Trophoblast cell (in vitro differentiated cells and primary cell): ENCODE measurements around the gene DQX1.

ENCODE experiments used
- DNase-seq, 2 donors: peaks; one replicate each; pipeline ENCODE4 v3.0.0-alpha.2; 2016
- H2AFZ ChIP-seq: 2 replicates; pipeline ENCODE4 v1.6.1; 2013; ENCODE audit warnings: low read length, moderate library complexity, mild to moderate bottlenecking; ENCODE audit not compliant: insufficient read depth, poor library complexity
- H2AK5ac ChIP-seq: 2 replicates; pipeline ENCODE4 v1.6.1; 2013; ENCODE audit warnings: mild to moderate bottlenecking, low read length
- H2BK120ac ChIP-seq: 2 replicates; pipeline ENCODE4 v1.6.1; 2013; ENCODE audit warnings: low read length, mild to moderate bottlenecking, moderate library complexity; ENCODE audit not compliant: insufficient read depth, poor library complexity
- H2BK12ac ChIP-seq: 2 replicates; pipeline ENCODE4 v1.6.1; 2013; ENCODE audit warnings: mild to moderate bottlenecking, low read length, moderate library complexity
- H2BK5ac ChIP-seq: 2 replicates; pipeline ENCODE4 v1.6.1; 2013; ENCODE audit warnings: low read length, low read depth, moderate library complexity, mild to moderate bottlenecking; ENCODE audit not compliant: poor library complexity
- H3K14ac ChIP-seq: 2 replicates; pipeline ENCODE4 v1.6.1; 2013; ENCODE audit warnings: mild to moderate bottlenecking, low read length
- H3K18ac ChIP-seq: 2 replicates; pipeline ENCODE4 v1.6.1; 2013; ENCODE audit warnings: mild to moderate bottlenecking, low read length
- H3K23ac ChIP-seq: 2 replicates; pipeline ENCODE4 v1.6.1; 2013; ENCODE audit warnings: low read length
- H3K27ac ChIP-seq: 2 replicates; pipeline ENCODE4 v1.5.1; 2013; ENCODE audit warnings: low read depth, mild to moderate bottlenecking, inconsistent platforms, low read length, moderate library complexity
- H3K27me3 ChIP-seq: 2 replicates; pipeline ENCODE4 v1.6.1; 2013; ENCODE audit warnings: inconsistent platforms, mild to moderate bottlenecking, low read length, moderate library complexity; ENCODE audit not compliant: insufficient read depth
- H3K36me3 ChIP-seq, 2 experiments: 1 replicate in 1 of 2; 2 replicates in 1 of 2; pipeline ENCODE4 v1.6.1; 2013; ENCODE audit warnings: low read length in 2 of 2, mild to moderate bottlenecking in 2 of 2, moderate library complexity in 1 of 2; ENCODE audit not compliant: insufficient read depth in 2 of 2, control insufficient read depth in 1 of 2
- H3K4ac ChIP-seq: 2 replicates; pipeline ENCODE4 v1.6.1; 2013; ENCODE audit warnings: low read depth, mild to moderate bottlenecking, low read length, moderate library complexity
- H3K4me1 ChIP-seq, 2 experiments: 1 replicate in 1 of 2; 2 replicates in 1 of 2; pipeline ENCODE4 v1.6.1; 2013; ENCODE audit warnings: low read length in 2 of 2, mild to moderate bottlenecking in 2 of 2, moderate library complexity in 1 of 2; ENCODE audit not compliant: insufficient read depth in 2 of 2, control insufficient read depth in 1 of 2
- H3K4me2 ChIP-seq: 2 replicates; pipeline ENCODE4 v1.6.1; 2013; ENCODE audit warnings: inconsistent platforms, mild to moderate bottlenecking, low read length, moderate library complexity
- H3K4me3 ChIP-seq: 2 replicates; pipeline ENCODE4 v1.5.1; 2013; ENCODE audit warnings: mild to moderate bottlenecking, low read depth, low read length, inconsistent platforms
- H3K79me1 ChIP-seq: one replicate; pipeline ENCODE4 v1.6.1; 2013; ENCODE audit warnings: low read length
- H3K79me2 ChIP-seq: 2 replicates; pipeline ENCODE4 v1.6.1; 2013; ENCODE audit warnings: low read length, mild to moderate bottlenecking; ENCODE audit not compliant: control insufficient read depth, insufficient read depth, poor library complexity
- H3K9ac ChIP-seq: 2 replicates; pipeline ENCODE4 v1.6.1; 2013; ENCODE audit warnings: mild to moderate bottlenecking, low read length
- H3K9me3 ChIP-seq: 2 replicates; pipeline ENCODE4 v1.6.1; 2013; ENCODE audit warnings: low read depth, mild to moderate bottlenecking, control low read depth, inconsistent platforms, low read length; ENCODE audit not compliant: insufficient read depth
- H4K12ac ChIP-seq: 2 replicates; pipeline ENCODE4 v1.6.1; 2013; ENCODE audit warnings: low read depth, mild to moderate bottlenecking, low read length, moderate library complexity
- H4K8ac ChIP-seq: 2 replicates; pipeline ENCODE4 v1.6.1; 2013; ENCODE audit warnings: low read depth, mild to moderate bottlenecking, low read length, moderate library complexity
- H4K91ac ChIP-seq: one replicate; pipeline ENCODE4 v1.6.1; 2013; ENCODE audit warnings: low read depth, mild to moderate bottlenecking, low read length, moderate library complexity
- WGBS: extraction: QIAGEN DNeasy Blood & Tissue Kit; methylation state at CpG from one replicate; pipeline ENCODE4 v1.1.7; 2013; ENCODE audit warnings: missing lambda C conversion rate; ENCODE audit not compliant: insufficient read length, insufficient coverage; ENCODE audit errors: extremely low coverage; 5-methylcytosine and 5-hydroxymethylcytosine counted together

Gene DQX1

GRCh38 chr2:74495440-74495839 lies 30.6 kb downstream of the DQX1 start:
- peaks cover 3% of the 10 kb centered on the region for H3K9me3 ChIP-seq
- no peak overlapping the region for H4K12ac ChIP-seq
- peaks cover 24 to 33% of the 10 kb centered on the region in 2 experiments for H3K36me3 ChIP-seq
- H3K4me1 ChIP-seq: peaks cover 16 to 18% of the 10 kb centered on the region in 2 experiments
- H2AK5ac ChIP-seq: no peak overlapping the region
- H3K14ac ChIP-seq: no peak overlapping the region
- H3K4me3 ChIP-seq: no peak overlapping the region
- no peak overlapping the region for H3K4me2 ChIP-seq
- no peak overlapping the region for H3K23ac ChIP-seq
- H4K91ac ChIP-seq: no peak overlapping the region
- no peak overlapping the region for H2BK12ac ChIP-seq
- H3K27ac ChIP-seq: no peak overlapping the region
- peaks cover 32% of the 10 kb centered on the region for H3K27me3 ChIP-seq
- H3K18ac ChIP-seq: no peak overlapping the region
- H3K79me2 ChIP-seq: no peaks in the 10 kb centered on the region
- no peak overlapping the region for H2BK120ac ChIP-seq
- H2AFZ ChIP-seq: no peak overlapping the region
- no peak overlapping the region for H3K4ac ChIP-seq
- no peak overlapping the region for H3K9ac ChIP-seq
- WGBS: no CpG with 5 or more reads among the region's 1 CpG
- no peak overlapping the region for H4K8ac ChIP-seq
- no peak for DNase-seq
- H2BK5ac ChIP-seq: no peak overlapping the region
- peaks cover 3% of the 10 kb centered on the region for H3K79me1 ChIP-seq

GRCh38 chr2:74493546-74493945 lies 32.5 kb downstream of the DQX1 start:
- Histone ChIP-seq H3K9me3 (peaks cover 3% of the 10 kb centered on the region), H2BK120ac (no peak overlapping the region), H4K8ac (no peak overlapping the region), H4K91ac (no peak overlapping the region), H3K23ac (no peak overlapping the region), H2BK5ac (no peak overlapping the region), H3K27ac (no peak overlapping the region), H3K4me2 (no peak overlapping the region), H2AFZ (no peak overlapping the region), H3K4me1 (peaks cover 11 to 12% of the 10 kb centered on the region in 2 experiments), H3K18ac (no peak overlapping the region), H3K4me3 (no peak overlapping the region), H2AK5ac (no peak overlapping the region), H3K27me3 (peaks cover 13% of the 10 kb centered on the region), H3K4ac (no peak overlapping the region), H3K79me1 (peaks cover 2% of the 10 kb centered on the region), H2BK12ac (no peak overlapping the region), H3K36me3 (peaks cover 30 to 39% of the 10 kb centered on the region in 2 experiments), H3K9ac (no peak overlapping the region), H3K79me2 (no peaks in the 10 kb centered on the region), H4K12ac (no peak overlapping the region), H3K14ac (no peak overlapping the region)
- DNase-seq: no peak
- WGBS: no CpG with 5 or more reads among the region's 3 CpGs

DNA sequence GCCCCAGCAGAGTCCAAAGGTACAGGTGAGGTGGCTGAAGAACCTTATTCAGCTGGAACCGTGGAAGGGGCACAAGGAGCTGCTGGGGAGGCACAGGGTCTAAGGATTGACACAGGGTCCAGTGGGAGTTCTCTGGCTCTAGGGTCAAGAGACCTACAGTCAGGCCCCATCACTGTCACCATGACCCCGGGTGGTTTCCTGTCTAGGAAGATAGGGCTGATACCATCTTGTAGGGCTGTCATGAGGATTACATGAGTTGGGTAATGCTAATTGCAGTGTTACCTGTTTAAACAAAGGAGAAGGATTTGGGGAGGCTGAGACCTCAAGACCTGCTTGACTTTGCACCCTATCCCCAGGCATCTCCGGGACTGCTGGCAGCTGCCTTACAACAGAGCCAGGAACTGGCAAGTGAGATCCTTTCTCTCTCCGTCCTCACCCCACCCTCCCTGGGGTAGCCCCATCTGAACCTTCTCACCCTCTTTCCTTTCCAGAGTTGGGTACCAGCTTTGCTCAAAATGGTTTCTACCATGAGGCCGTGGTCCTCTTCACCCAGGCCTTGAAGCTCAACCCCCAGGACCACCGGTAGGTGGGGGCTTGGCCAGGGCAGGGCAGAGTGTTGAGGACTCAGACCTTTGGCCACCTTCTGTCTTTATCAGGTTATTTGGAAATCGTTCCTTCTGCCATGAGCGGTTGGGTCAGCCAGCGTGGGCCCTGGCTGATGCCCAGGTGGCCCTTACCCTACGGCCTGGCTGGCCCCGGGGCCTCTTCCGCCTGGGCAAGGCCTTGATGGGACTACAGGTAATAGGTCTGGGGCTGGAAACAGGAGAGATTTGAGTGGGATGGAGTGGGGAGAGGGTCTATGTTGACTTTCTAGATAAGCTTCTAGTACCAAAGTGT lies 34.1 kb downstream of the DQX1 start:
- DNase-seq: no peak
- Histone ChIP-seq H2BK120ac (no peak overlapping the region), H3K4me2 (no peak overlapping the region), H2AFZ (no peak overlapping the region), H3K4me1 (peaks cover 0 to 5% of the 10 kb centered on the region in 2 experiments), H4K8ac (no peak overlapping the region), H4K12ac (no peak overlapping the region), H3K36me3 (peaks cover 30 to 40% of the 10 kb centered on the region in 2 experiments), H3K4me3 (no peak overlapping the region), H3K9ac (no peak overlapping the region), H2BK5ac (no peak overlapping the region), H3K79me1 (no peaks in the 10 kb centered on the region), H3K79me2 (no peaks in the 10 kb centered on the region), H3K14ac (no peak overlapping the region), H3K9me3 (peaks cover 2% of the 10 kb centered on the region), H3K27ac (no peak overlapping the region), H2BK12ac (no peak overlapping the region), H3K18ac (no peak overlapping the region), H3K4ac (no peak overlapping the region), H3K27me3 (no peaks in the 10 kb centered on the region), H4K91ac (no peak overlapping the region), H3K23ac (no peak overlapping the region), H2AK5ac (no peak overlapping the region)
- no CpG with 5 or more reads among the region's 12 CpGs for WGBS

DNA sequence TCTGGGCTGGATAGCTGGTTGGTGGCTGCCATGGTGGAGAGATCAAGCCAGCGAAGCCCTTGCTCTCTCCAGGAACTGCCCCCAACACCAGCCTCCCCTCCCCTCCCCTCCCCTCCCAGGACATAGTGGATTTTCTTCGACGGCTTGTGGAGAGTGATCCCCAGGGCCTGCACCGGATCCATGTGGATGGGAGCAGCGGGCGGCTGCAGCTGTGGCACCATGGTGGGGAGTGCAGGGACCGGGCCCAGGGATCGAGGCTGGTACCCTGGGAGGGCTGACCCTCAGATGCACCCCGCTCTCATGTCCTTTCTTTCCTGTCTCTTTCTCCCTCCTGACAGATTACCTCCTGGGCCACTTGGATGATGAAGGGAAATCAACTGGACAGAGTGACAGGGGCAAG lies 36.1 kb downstream of the DQX1 start:
- Histone ChIP-seq H3K4me2 (no peak overlapping the region), H3K4ac (no peak overlapping the region), H4K12ac (no peak overlapping the region), H4K8ac (no peak overlapping the region), H3K9ac (no peak overlapping the region), H2AFZ (no peak overlapping the region), H3K79me2 (no peaks in the 10 kb centered on the region), H3K4me1 (peaks cover 0 to 5% of the 10 kb centered on the region in 2 experiments), H3K4me3 (no peak overlapping the region), H3K14ac (no peak overlapping the region), H4K91ac (no peak overlapping the region), H2BK5ac (no peak overlapping the region), H3K9me3 (peaks cover 2% of the 10 kb centered on the region), H3K79me1 (no peaks in the 10 kb centered on the region), H3K27me3 (no peaks in the 10 kb centered on the region), H3K36me3 (peaks cover 30 to 44% of the 10 kb centered on the region in 2 experiments), H3K27ac (no peak overlapping the region), H3K23ac (no peak overlapping the region), H3K18ac (no peak overlapping the region), H2BK120ac (no peak overlapping the region), H2AK5ac (no peak overlapping the region), H2BK12ac (no peak overlapping the region)
- WGBS: no CpG with 5 or more reads among the region's 9 CpGs
- no peak for DNase-seq
